Heart left ventricle (tissue), 16 donors: ENCODE results near the gene PARVG. TPM values are rescaled to one million over a fixed set of nuclear protein-coding genes. Genes with fewer than 3 reads are reported as not detected.

ENCODE experiments used
- ATAC-seq, 4 donors: fragments of 200-7000 bp; cut with Tn5 transposase; one replicate each; pipeline ENCODE4 v1.9.1; 2020 to 2022; ENCODE audit warnings: moderate library complexity in 4 of 4, mild to moderate bottlenecking in 3 of 4, moderate number of reproducible peaks in 1 of 4
- DNase-seq, 5 donors: peaks; one replicate each; pipeline ENCODE4 v3.0.0-alpha.2; 2020
- H3K27ac ChIP-seq, 12 donors: fragments of 200-600 bp; sonication (generic) in 4 of 12; one replicate each; pipeline versions ENCODE4 v1.5.0 to v1.8.0; 2016 to 2022; ENCODE audit warnings: mild to moderate bottlenecking in 2 of 12
- H3K27me3 ChIP-seq, 9 donors: fragments of 200-600 bp; sonication (generic) in 2 of 9; one replicate each; pipeline versions ENCODE4 v1.5.1 to v1.8.0; 2016 to 2022; ENCODE audit warnings: mild to moderate bottlenecking in 3 of 9
- H3K36me3 ChIP-seq, 9 donors: fragments of 200-600 bp; sonication (generic) in 2 of 9; one replicate each; pipeline versions ENCODE4 v1.5.0 to v1.8.0; 2018 to 2022; ENCODE audit warnings: mild to moderate bottlenecking in 2 of 9
- H3K4me1 ChIP-seq, 12 donors: fragments of 200-600 bp; sonication (generic) in 4 of 12; one replicate each; pipeline versions ENCODE4 v1.5.0 to v1.8.0; 2016 to 2022; ENCODE audit warnings: mild to moderate bottlenecking in 3 of 12
- H3K4me3 ChIP-seq, 12 donors: fragments of 200-600 bp; sonication (generic) in 4 of 12; one replicate each; pipeline versions ENCODE4 v1.5.0 to v1.8.0; 2017 to 2022; ENCODE audit warnings: mild to moderate bottlenecking in 9 of 12, moderate library complexity in 4 of 12
- H3K9me3 ChIP-seq, 12 donors: fragments of 200-600 bp; sonication (generic) in 4 of 12; one replicate each; pipeline versions ENCODE4 v1.5.0 to v1.8.0; 2016 to 2022; ENCODE audit warnings: mild to moderate bottlenecking in 1 of 12
- CTCF ChIP-seq, 12 donors: fragments of 200-600 bp; sonication (generic) in 4 of 12; IDR thresholded peaks; one replicate each; pipeline versions ENCODE4 v1.5.0 to v1.8.0; 2018 to 2022; ENCODE audit warnings: antibody characterized with exemption in 12 of 12, mild to moderate bottlenecking in 5 of 12
- POLR2A ChIP-seq, 2 donors: fragments of 450-650 bp; IDR thresholded peaks; one replicate each; pipeline ENCODE4 v1.6.1; 2017; ENCODE audit warnings: antibody characterized with exemption in 2 of 2, mild to moderate bottlenecking in 2 of 2, moderate library complexity in 2 of 2
- WGBS, 4 donors: extraction: QIAGEN DNeasy Blood & Tissue Kit in 2 of 4; methylation state at CpG; one replicate each; pipeline versions ENCODE4 v1.1.5 to v1.1.7; 2013 to 2018; 5-methylcytosine and 5-hydroxymethylcytosine counted together
- intact Hi-C, 10 donors: fragments of 100-400 bp; cut with DNase I; formaldehyde crosslinking; loops; one replicate each; pipeline versions ENCODE4 v1.11.1 to v1.14.2; 2022
- polyA plus RNA-seq, 2 donors: library from polyadenylated mRNA; stranded (reverse); fragments of 200-250 nt; gene quantifications; one replicate each; pipeline ENCODE4 v1.2.3, GENCODE V29; 2013
- total RNA-seq, 9 donors: library from RNA; depleted of rRNA in 2 of 9; stranded (reverse); fragments of >200 nt in 2 of 9; fragmentation: NEBNext Ultra II Directional in 3 of 9; extraction: Animal tissue kit (Norgen Biotek cat#: 25700) in 3 of 9; gene quantifications; one replicate each; pipeline versions ENCODE4 v1.1.0 to v1.2.4, GENCODE V29; 2016 to 2023
- donor health status: ischemic (EF 13 %, LVEDD 7.1; RV severe dilation, severe dysfunction).
- donor health status: healthy with polysubstance abuse.
- donor health status: DM: no; HTN: yes; CAD: no.
- donor health status: DM: no; HTN: no; CAD: no.
- donor health status: ischemic (EF 25% LVEDD 6.9; RV normal size, moderate dysfunction).
- donor health status: ischemic (EF 25% LVEDD 5.7; RV mildly dilated, moderate dysfunction).
- donor health status: healthy.
- donor health status: DM: yes; HTN: yes; CAD: no.
- donor health status: ischemic (EF 35%, LVEDD 5.7; RV mildly dilated, moderate dysfunction).
- donor health status: nonischemic (EF 11% LVEDD 7.7; RV severe dilation, severe dysfunction).
- donor health status: DM: yes; HTN: yes; CAD: no.
- donor health status: PGD.
- donor health status: ischemic (EF 29% LVEDD 5.4; RV normal size, mild dysfunction).
- donor health status: nonischemic (EF 23%, LVEDD 6.1; RV moderate dilation, normal function).

The PARVG gene
- total and polyA plus RNA-seq, 11 donors, result 1.1 to 34.8 (median 2.2) TPM

GRCh38 chr22:44207173-44207980 is 26.7 kb downstream of the PARVG start:
- Histone ChIP-seq H3K9me3 (peaks cover 0 to 26% (median 4%) of the 10 kb centered on the region in 12 donors), H3K4me3 (no peak overlapping the region), H3K27ac (no peak overlapping the region), H3K4me1 (peaks cover 0 to 16% (median 1%) of the 10 kb centered on the region in 12 donors), H3K27me3 (peaks cover 0 to 4% (median 0%) of the 10 kb centered on the region in 9 donors), H3K36me3 (peaks cover 0 to 6% (median 0%) of the 10 kb centered on the region in 9 donors)
- ATAC-seq (no peak), DNase-seq (no peak)
- no peak for TF ChIP-seq POLR2A (IDR thresholded peaks at IDR 0.05)
- no peak for TF ChIP-seq CTCF (IDR thresholded peaks at IDR 0.05)
- intact Hi-C loops, result no loop called here
- WGBS, 4 donors, result 85 to 91% (median 89%) methylated on average over 13 to 16 of the region's 16 CpGs

- peaks cover 0 to 22% (median 2%) of the 10 kb centered on the region in 12 donors for H3K4me1 ChIP-seq
- no peak overlapping the region for H3K4me3 ChIP-seq
- WGBS, 4 donors, result 80 to 86% (median 83%) methylated on average over 4 of the region's 4 CpGs
- DNase-seq, result no peak
- no peaks in the 10 kb centered on the region for H3K27me3 ChIP-seq
- no peak overlapping the region for H3K27ac ChIP-seq
- H3K9me3 ChIP-seq, result peaks cover 0 to 26% (median 4%) of the 10 kb centered on the region in 12 donors
- intact Hi-C loops, result no loop called here
- H3K36me3 ChIP-seq, result peaks cover 0 to 6% (median 0%) of the 10 kb centered on the region in 9 donors
- TF ChIP-seq CTCF (IDR thresholded peaks at IDR 0.05), result no peak
- TF ChIP-seq POLR2A (IDR thresholded peaks at IDR 0.05), result no peak
- ATAC-seq, result no peak
These were observed 27.2 kb downstream of the PARVG start for GRCh38 chr22:44207981-44208317.

- no peak for DNase-seq
- Histone ChIP-seq H3K9me3 (peaks cover 0 to 26% (median 4%) of the 10 kb centered on the region in 12 donors), H3K4me1 (peaks cover 0 to 22% (median 2%) of the 10 kb centered on the region in 12 donors), H3K4me3 (no peak overlapping the region), H3K27me3 (no peaks in the 10 kb centered on the region), H3K27ac (no peak overlapping the region), H3K36me3 (no peaks in the 10 kb centered on the region)
- no peak for TF ChIP-seq CTCF (IDR thresholded peaks at IDR 0.05)
- intact Hi-C loops, result no loop called here
- WGBS, 4 donors, result 90 to 91% (median 91%) methylated on average over 3 of the region's 3 CpGs
- no peak for ATAC-seq
These were observed 28.6 kb downstream of the PARVG start for GRCh38 chr22:44209343-44209742.

- no peaks in the 10 kb centered on the region for H3K27me3 ChIP-seq
- intact Hi-C loops, result no loop called here
- TF ChIP-seq CTCF (IDR thresholded peaks at IDR 0.05), result no peak
- H3K4me3 ChIP-seq, result no peak overlapping the region
- ATAC-seq, result no peak
- peaks cover 0 to 36% (median 6%) of the 10 kb centered on the region in 12 donors for H3K9me3 ChIP-seq
- WGBS, 4 donors, result 82 to 92% (median 83%) methylated on average over 4 of the region's 4 CpGs
- no peak for DNase-seq
- H3K36me3 ChIP-seq, result no peaks in the 10 kb centered on the region
- H3K4me1 ChIP-seq, result peaks cover 0 to 22% (median 2%) of the 10 kb centered on the region in 12 donors
- no peak overlapping the region for H3K27ac ChIP-seq
These were observed 30.0 kb downstream of the PARVG start for GRCh38 chr22:44210722-44211121.
